ENCODE measurements around the gene OR4N5. TPM values are rescaled to one million over a fixed set of nuclear protein-coding genes. Genes with fewer than 3 reads are reported as not detected.

OR4N5 gene
- total and polyA plus RNA-seq, 2 donors from 2014 or later, result not detected

DNA sequence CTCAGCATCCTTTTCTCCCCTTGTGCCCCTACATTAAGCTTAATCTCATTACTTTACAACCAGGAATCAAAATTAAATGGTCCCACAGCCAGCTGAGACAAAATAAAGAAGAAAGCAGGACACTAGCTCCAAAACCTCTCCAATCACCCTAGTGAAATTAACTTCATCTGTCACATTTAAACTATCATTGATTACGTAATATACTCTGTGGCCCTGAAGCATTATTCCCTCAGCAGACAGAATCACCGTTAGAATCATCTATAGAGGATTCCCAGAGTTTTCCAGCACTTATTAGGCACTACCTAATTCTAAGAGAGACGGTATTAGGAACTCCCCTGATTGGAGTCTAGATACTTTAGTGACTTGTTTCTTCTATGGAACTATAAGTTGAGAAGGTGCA is 28.2 kb upstream of the OR4N5 start, which contains the start of gene OR4K17:
Gene OR4K17 (plus strand): TSS at position 302 of the 400 bp plus-strand sequence. CDS start 6,761 bp downstream, outside the sequence.
- no peak within 1 kb of the TSS for H3K4me3 ChIP-seq (ENCODE audit: low read length in 3 of 3)
- H3K9ac ChIP-seq (ENCODE audit: low read length in 3 of 3), result no peak within 1 kb of the TSS
- H3K4me1 ChIP-seq (ENCODE audit: control insufficient read depth in 2 of 3, insufficient read depth in 2 of 3, low read depth in 1 of 3, low read length in 3 of 3), result no peaks in the 10 kb centered on the region
- no peaks in the 10 kb centered on the region for H3K36me3 ChIP-seq (ENCODE audit: control insufficient read depth in 2 of 3, insufficient read depth in 3 of 3, low read length in 3 of 3)
- H3K27ac ChIP-seq (ENCODE audit: low read depth in 2 of 2, low read length in 2 of 2), result no peak within 1 kb of the TSS
- TF ChIP-seq, protein P1, sequence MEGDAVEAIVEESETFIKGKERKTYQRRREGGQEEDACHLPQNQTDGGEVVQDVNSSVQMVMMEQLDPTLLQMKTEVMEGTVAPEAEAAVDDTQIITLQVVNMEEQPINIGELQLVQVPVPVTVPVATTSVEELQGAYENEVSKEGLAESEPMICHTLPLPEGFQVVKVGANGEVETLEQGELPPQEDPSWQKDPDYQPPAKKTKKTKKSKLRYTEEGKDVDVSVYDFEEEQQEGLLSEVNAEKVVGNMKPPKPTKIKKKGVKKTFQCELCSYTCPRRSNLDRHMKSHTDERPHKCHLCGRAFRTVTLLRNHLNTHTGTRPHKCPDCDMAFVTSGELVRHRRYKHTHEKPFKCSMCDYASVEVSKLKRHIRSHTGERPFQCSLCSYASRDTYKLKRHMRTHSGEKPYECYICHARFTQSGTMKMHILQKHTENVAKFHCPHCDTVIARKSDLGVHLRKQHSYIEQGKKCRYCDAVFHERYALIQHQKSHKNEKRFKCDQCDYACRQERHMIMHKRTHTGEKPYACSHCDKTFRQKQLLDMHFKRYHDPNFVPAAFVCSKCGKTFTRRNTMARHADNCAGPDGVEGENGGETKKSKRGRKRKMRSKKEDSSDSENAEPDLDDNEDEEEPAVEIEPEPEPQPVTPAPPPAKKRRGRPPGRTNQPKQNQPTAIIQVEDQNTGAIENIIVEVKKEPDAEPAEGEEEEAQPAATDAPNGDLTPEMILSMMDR (IDR thresholded peaks at IDR 0.05; ENCODE audit: borderline replicate concordance, extremely low read depth, insufficient read depth), result no peak
- H3K9me3 ChIP-seq (ENCODE audit: control insufficient read depth in 2 of 3, insufficient read depth in 1 of 3, low read length in 3 of 3), result peaks cover 0 to 2% (median 0%) of the 10 kb centered on the region in 3 donors
- no peaks in the 10 kb centered on the region for H3K27me3 ChIP-seq (ENCODE audit: control insufficient read depth, insufficient read depth, low read length)
- FAIRE-seq (no peak), DNase-seq (no peak)
- intact Hi-C loops (cut with DNase I), result no loop called here

DNA sequence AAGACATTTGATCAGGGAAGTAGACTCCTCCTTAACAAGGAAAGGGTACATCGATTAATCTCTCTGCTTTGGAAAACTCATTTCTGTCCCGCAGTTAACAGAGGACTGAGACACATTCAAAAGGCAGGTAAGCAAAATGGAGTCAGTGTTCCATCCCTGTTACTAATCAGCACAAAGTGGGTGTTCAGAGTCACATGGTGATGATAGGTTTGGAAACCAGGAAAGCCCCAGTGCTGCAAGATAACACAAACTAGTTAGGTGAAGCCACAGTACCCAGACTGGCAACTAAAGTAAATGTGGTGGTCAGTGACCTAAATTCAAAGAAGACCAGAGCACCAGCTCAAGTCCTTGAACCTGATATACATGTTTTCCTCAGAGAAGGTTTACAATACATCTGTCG is 26.3 kb upstream of the OR4N5 start:
- TF ChIP-seq, protein P1 (IDR thresholded peaks at IDR 0.05; ENCODE audit: borderline replicate concordance, extremely low read depth, insufficient read depth), result no peak
- Histone ChIP-seq H3K9me3 (ENCODE audit: control insufficient read depth in 2 of 3, insufficient read depth in 1 of 3, low read length in 3 of 3) (peaks cover 0 to 2% (median 0%) of the 10 kb centered on the region in 3 donors), H3K27ac (ENCODE audit: low read depth in 2 of 2, low read length in 2 of 2) (no peak overlapping the region), H3K27me3 (ENCODE audit: control insufficient read depth, insufficient read depth, low read length) (no peaks in the 10 kb centered on the region), H3K4me3 (ENCODE audit: low read length in 3 of 3) (no peak overlapping the region), H3K9ac (ENCODE audit: low read length in 3 of 3) (no peak overlapping the region), H3K36me3 (ENCODE audit: control insufficient read depth in 2 of 3, insufficient read depth in 3 of 3, low read length in 3 of 3) (no peaks in the 10 kb centered on the region), H3K4me1 (ENCODE audit: control insufficient read depth in 2 of 3, insufficient read depth in 2 of 3, low read depth in 1 of 3, low read length in 3 of 3) (no peaks in the 10 kb centered on the region)
- no peak for FAIRE-seq
- no peak for DNase-seq
- intact Hi-C loops (cut with DNase I), result no loop called here

DNA sequence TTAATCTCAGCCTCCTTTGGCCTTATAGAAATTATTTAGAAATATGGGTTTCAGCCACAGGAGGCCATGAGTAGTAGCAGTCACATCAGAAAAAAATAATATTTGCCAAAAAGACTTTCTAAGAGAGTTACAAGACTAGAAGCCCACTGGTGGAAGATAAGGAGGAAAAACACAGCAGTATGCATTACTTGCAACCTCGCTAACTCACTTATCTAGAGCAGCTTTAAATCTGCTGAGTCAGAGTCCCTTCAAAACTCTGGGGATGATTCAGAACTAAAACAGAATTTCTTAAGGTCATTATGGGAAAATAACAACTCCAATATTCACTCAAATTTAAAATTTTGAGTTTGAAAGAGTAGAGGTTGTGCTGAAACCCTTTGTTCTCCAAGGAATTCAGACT is 21.9 kb upstream of the OR4N5 start:
- H3K27ac ChIP-seq (ENCODE audit: low read depth in 2 of 2, low read length in 2 of 2), result no peak overlapping the region
- FAIRE-seq (no peak), DNase-seq (no peak)
- intact Hi-C loops (cut with DNase I), result no loop called here
- H3K9ac ChIP-seq (ENCODE audit: low read length in 3 of 3), result no peak overlapping the region
- H3K36me3 ChIP-seq (ENCODE audit: control insufficient read depth in 2 of 3, insufficient read depth in 3 of 3, low read length in 3 of 3), result no peaks in the 10 kb centered on the region
- no peak overlapping the region for H3K4me3 ChIP-seq (ENCODE audit: low read length in 3 of 3)
- H3K4me1 ChIP-seq (ENCODE audit: control insufficient read depth in 2 of 3, insufficient read depth in 2 of 3, low read depth in 1 of 3, low read length in 3 of 3), result no peaks in the 10 kb centered on the region
- H3K9me3 ChIP-seq (ENCODE audit: control insufficient read depth in 2 of 3, insufficient read depth in 1 of 3, low read length in 3 of 3), result peaks cover 0 to 9% (median 6%) of the 10 kb centered on the region in 3 donors
- H3K27me3 ChIP-seq (ENCODE audit: control insufficient read depth, insufficient read depth, low read length), result no peaks in the 10 kb centered on the region
- TF ChIP-seq, protein P1 (IDR thresholded peaks at IDR 0.05; ENCODE audit: borderline replicate concordance, extremely low read depth, insufficient read depth), result no peak

DNA sequence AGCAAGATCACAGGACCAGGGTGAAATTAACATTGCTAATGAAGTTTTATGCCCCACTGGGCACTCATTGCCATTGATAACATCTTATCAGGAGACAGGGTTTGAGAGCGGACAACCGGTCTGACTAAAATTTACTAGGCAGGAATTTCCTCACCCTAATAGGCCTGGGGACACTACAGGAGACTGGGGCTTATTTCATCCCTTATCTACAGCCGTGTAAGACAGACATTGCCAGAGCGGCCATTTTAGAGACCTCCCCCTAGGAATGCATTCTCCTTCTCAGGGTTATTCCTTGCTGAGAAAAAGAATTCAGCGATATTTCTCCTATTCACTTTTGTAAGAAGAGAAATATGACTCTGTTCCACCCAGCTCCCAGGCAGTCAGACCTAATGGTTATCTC is 19.8 kb upstream of the OR4N5 start:
- H3K4me3 ChIP-seq (ENCODE audit: low read length in 3 of 3), result no peak overlapping the region
- no peaks in the 10 kb centered on the region for H3K4me1 ChIP-seq (ENCODE audit: control insufficient read depth in 2 of 3, insufficient read depth in 2 of 3, low read depth in 1 of 3, low read length in 3 of 3)
- DNase-seq, result no peak
- H3K27me3 ChIP-seq (ENCODE audit: control insufficient read depth, insufficient read depth, low read length), result no peaks in the 10 kb centered on the region
- no peak overlapping the region for H3K9ac ChIP-seq (ENCODE audit: low read length in 3 of 3)
- intact Hi-C loops (cut with DNase I), result no loop called here
- H3K27ac ChIP-seq (ENCODE audit: low read depth in 2 of 2, low read length in 2 of 2), result no peak overlapping the region
- TF ChIP-seq, protein P1 (IDR thresholded peaks at IDR 0.05; ENCODE audit: borderline replicate concordance, extremely low read depth, insufficient read depth), result no peak
- peaks cover 0 to 6% (median 6%) of the 10 kb centered on the region in 3 donors for H3K9me3 ChIP-seq (ENCODE audit: control insufficient read depth in 2 of 3, insufficient read depth in 1 of 3, low read length in 3 of 3)
- no peaks in the 10 kb centered on the region for H3K36me3 ChIP-seq (ENCODE audit: control insufficient read depth in 2 of 3, insufficient read depth in 3 of 3, low read length in 3 of 3)
- FAIRE-seq, result no peak
